GM19043 (cell line): ENCODE results near the gene SYVN1.
"Not testable (repeated sequence)": the region's sequence is repeated elsewhere in the genome, so short reads cannot be mapped to it uniquely, and the experiment has no call there.

Source experiments
- ATAC-seq: cut with Tn5 transposase; IDR thresholded peaks from one replicate; pipeline ENCODE4 v1.9.1; 2021; ENCODE audit warnings: low read depth; ENCODE audit not compliant: unreplicated experiment

Gene SYVN1

GRCh38 chr11:65152122-65152521, 17.8 kb upstream of the SYVN1 start:
- ATAC-seq: no peak

- no peak for ATAC-seq
Observed at GRCh38 chr11:65151331-65151899, 17.1 kb upstream of the SYVN1 start.

GRCh38 chr11:65150509-65151299, 16.4 kb upstream of the SYVN1 start:
- ATAC-seq: no peak

- ATAC-seq: not testable (repeated sequence)
Observed at GRCh38 chr11:65150131-65150508, 15.8 kb upstream of the SYVN1 start.

DNA sequence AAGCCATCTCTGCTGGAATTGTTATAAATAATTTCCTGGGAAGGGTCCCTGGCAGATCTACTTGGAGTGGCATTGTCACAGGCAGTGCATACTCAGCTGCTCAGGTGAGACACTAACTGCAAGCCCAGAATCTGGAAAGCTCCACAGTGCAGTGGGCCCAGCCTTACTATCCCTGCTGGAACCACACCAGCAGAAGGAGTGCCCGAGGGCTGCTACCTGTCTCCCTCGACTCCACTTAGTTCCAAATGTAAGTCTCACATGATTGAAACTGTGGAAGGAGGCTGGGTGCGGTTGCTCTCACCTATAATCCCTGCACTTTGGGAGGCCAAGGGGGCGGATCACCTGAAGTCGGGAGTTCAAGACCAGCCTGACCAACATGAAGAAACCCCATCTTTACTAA, 14.3 kb upstream of the SYVN1 start:
- no peak for ATAC-seq

DNA sequence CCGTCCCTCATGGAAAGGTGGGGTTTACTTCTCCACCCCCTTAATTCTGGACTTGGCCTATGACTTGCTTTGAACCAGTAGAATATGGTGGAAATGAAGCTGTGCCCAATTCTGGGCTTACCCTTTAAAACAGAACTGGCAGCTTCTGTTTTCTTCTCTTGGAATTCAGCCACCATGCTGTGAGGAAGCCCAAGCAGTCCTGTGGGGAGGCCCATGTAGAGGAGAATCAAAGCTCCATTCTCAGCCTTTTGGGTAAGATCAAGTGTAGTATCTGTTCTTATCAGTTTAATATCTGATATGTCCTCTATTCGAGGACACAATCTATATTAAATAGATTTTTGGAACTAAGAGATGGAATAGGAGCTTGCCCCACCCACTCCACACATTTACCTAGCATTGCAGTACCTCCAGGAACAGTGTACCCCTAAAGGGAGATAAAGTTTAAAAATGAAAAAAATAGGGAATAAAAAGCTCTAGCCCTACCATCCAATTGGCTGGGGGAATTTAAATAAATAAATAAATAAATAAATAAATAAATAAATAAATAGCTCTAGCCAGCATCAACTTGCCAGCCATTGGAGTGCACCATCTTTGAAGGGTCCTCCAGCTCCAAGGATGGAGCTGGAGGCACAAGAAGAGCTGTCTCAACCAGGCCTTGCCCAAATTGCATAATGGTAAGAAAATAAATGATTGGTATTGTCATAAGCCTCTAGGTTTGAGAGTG, 13.2 kb upstream of the SYVN1 start:
- ATAC-seq: no peak

- ATAC-seq: no peak
Observed at GRCh38 chr11:65141896-65142494, 7.7 kb upstream of the SYVN1 start.

GRCh38 chr11:65136515-65137096, 2.3 kb upstream of the SYVN1 start:
- ATAC-seq: no peak

GRCh38 chr11:65135633-65136145, 1.4 kb upstream of the SYVN1 start:
- ATAC-seq: no peak

DNA sequence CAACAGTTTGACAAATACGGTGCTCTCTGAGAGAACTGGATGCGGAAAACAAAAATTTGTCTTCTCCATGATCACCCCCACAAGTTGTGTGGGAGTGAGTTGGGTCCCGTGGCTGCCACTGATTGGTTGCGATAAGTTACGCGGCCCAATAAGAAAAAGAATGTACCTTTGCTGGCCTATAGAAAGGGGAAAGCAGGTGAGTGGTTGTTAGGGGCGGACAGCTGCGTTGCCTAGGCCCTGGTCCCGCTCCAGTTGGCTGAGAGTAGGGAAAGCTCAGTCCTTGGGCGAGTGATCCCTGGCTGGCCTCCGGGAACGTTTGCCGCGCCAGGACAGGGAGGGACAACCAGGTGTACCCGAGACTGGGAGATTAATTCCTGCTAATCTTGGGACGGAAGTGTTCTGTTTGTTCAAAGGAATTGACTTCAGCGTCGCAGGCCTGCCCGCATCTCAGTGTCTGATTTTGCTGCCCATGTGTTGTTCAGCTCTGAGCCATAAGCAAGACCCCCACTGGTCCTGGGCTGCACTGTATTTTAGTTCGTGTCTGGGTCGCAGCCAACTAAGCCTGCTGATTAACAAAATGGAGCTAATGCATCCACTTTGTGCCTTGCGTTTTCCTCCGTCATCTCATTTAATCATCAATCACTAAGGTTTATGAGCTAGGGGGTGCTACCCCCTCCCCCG, 773 bp upstream of the SYVN1 start:
- ATAC-seq: peak; percentile 62

DNA sequence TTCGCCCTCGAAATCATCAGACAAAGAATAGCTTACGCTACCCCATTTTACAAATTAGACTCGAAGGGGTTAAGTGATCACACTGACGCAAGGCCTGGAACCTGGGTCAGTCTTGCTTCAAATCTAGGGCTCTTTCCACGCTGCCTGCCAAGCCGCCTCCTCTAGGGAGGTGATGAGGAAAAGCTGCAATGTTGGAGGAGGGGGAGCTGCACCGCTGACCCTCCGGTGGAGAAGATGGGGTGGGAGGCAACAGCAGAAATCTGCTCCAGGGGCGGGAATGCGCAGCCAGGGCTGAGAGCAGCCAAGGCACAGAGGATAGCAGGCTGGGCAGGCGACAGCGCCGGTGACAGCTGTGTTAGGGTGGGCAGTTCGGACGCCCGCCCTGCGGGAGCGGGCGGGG, 595 bp downstream of the SYVN1 start:
- no peak for ATAC-seq

DNA sequence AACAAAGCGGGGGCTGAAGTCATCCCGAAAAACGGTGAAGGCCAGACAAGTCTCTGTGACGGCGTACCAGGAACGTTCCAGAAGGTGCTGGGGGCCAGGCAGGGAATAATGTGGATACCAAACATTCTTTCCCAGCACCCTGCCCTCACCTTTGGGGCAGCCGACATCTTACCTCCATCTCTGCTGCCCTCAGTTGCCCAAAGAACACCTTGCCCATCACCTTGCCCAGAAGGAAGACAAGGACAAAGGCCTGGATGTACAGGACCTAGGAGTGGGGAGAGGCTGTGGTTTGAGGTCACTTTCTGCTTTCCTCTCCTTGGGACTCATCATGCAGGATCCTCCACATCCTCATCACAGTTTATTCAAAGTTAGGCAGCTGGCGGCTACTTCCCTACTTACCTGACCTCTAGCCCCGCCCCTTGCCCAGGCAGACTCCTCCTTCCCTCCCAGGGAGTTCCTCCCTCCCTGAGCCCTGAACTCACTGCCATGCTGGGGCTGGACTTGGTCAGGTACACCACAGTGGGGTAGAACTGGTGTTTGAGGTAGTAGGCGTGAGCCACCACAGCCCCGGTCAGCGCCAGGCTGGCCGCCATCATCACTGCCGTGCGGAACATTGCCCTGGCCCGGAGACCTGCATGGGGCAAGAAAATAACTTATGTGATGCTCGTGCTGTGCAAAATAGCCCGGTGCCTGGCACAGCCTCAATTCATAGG, 1.2 kb downstream of the SYVN1 start:
- ATAC-seq: no peak

GRCh38 chr11:65132238-65132987, 1.9 kb downstream of the SYVN1 start:
- ATAC-seq: no peak

GRCh38 chr11:65131895-65132237, 2.5 kb downstream of the SYVN1 start:
- ATAC-seq: no peak

GRCh38 chr11:65131417-65131776, 2.9 kb downstream of the SYVN1 start:
- no peak for ATAC-seq

DNA sequence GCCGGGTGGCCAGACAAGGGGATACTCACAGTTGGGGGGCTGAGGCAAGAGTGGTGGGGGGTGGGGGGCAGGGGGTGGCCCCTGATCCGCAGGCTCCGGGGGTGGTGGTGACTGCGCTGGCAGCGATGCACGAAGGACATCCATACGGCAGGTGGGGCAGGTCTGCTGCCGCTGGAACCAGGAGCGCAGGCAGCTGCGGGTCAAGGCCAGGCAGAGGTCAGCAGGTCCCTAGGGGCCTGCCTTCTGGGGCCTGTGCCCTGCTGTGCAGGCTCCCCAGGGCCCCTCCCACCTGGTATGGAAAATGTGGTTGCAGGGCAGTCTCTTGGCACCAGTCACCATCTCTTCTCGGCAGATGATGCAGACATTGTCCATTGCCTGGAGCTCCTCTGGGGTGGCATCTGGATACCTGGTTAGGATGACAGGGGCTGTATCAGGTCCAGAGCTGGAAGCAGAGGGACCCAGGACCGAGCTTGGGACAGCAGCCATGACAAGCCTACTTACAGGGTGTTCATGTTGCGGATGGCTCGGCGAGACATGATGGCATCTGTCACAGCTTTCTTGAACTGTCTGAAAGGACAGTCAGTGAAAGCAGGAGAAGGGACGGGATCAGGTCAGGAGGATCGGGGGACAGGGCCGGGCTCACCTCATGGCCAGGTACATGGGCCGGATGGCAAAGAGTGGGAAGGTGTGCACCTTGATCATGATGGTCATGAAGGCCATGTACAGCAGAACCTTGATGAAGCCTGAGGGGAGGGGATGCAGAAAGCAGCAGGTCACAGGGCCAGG, 3.5 kb downstream of the SYVN1 start:
- no peak for ATAC-seq

- no peak for ATAC-seq
Observed at GRCh38 chr11:65129649-65130441, 4.5 kb downstream of the SYVN1 start.
